Measurements from ENCODE around the gene EFNA3. TPM values are rescaled to one million over a fixed set of nuclear protein-coding genes. Genes with fewer than 3 reads are reported as not detected.

The EFNA3 gene
- total RNA-seq, 1 experiment from 2014 or later, result 20.4 TPM

DNA sequence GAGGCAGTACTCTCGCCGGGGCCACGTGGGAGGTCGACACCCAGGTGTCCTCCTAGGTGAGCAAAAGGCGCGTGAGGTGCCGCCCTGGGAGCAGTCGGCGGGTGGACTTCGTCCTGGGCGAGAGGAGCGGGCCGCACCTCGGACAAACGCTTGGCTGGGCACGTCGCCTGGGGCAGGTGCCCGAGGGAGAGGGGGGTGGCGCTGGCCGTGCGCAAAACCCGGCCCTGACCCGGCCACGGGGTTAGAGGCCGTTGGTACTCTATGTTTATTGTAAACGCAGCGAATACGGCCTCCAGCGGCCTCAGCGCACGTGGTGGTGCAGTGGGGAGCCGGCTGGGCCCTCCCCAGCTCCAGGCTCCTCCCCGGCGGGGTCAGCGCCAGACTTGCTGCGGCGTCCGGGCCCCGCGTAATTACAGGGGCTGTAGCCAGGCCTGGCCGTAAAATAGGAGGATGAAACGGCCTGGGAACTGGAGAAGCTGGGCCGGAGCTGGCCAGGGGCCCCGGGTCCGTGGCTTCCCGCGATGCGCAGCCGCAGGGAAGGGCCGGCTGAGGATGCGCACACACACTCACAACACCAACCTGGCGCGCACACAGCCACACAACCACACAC lies 47.4 kb downstream of the EFNA3 start (continued):
- TF ChIP-seq ZNF274 (IDR thresholded peaks at IDR 0.05; ENCODE audit: low read depth, low read length), result no peak
- TF ChIP-seq YY1 (IDR thresholded peaks at IDR 0.05; ENCODE audit: extremely low read depth, insufficient replicate concordance, low read depth, low read length), result no peak
- TF ChIP-seq, protein P1, sequence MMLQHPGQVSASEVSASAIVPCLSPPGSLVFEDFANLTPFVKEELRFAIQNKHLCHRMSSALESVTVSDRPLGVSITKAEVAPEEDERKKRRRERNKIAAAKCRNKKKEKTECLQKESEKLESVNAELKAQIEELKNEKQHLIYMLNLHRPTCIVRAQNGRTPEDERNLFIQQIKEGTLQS (IDR thresholded peaks at IDR 0.05), result no peak
- TF ChIP-seq, protein P2, sequence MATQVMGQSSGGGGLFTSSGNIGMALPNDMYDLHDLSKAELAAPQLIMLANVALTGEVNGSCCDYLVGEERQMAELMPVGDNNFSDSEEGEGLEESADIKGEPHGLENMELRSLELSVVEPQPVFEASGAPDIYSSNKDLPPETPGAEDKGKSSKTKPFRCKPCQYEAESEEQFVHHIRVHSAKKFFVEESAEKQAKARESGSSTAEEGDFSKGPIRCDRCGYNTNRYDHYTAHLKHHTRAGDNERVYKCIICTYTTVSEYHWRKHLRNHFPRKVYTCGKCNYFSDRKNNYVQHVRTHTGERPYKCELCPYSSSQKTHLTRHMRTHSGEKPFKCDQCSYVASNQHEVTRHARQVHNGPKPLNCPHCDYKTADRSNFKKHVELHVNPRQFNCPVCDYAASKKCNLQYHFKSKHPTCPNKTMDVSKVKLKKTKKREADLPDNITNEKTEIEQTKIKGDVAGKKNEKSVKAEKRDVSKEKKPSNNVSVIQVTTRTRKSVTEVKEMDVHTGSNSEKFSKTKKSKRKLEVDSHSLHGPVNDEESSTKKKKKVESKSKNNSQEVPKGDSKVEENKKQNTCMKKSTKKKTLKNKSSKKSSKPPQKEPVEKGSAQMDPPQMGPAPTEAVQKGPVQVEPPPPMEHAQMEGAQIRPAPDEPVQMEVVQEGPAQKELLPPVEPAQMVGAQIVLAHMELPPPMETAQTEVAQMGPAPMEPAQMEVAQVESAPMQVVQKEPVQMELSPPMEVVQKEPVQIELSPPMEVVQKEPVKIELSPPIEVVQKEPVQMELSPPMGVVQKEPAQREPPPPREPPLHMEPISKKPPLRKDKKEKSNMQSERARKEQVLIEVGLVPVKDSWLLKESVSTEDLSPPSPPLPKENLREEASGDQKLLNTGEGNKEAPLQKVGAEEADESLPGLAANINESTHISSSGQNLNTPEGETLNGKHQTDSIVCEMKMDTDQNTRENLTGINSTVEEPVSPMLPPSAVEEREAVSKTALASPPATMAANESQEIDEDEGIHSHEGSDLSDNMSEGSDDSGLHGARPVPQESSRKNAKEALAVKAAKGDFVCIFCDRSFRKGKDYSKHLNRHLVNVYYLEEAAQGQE (IDR thresholded peaks at IDR 0.05; ENCODE audit: low read depth), result no peak
- TF ChIP-seq, protein P3, sequence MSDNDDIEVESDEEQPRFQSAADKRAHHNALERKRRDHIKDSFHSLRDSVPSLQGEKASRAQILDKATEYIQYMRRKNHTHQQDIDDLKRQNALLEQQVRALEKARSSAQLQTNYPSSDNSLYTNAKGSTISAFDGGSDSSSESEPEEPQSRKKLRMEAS (IDR thresholded peaks at IDR 0.05), result no peak
- no peak for TF ChIP-seq JUND (IDR thresholded peaks at IDR 0.05)

DNA sequence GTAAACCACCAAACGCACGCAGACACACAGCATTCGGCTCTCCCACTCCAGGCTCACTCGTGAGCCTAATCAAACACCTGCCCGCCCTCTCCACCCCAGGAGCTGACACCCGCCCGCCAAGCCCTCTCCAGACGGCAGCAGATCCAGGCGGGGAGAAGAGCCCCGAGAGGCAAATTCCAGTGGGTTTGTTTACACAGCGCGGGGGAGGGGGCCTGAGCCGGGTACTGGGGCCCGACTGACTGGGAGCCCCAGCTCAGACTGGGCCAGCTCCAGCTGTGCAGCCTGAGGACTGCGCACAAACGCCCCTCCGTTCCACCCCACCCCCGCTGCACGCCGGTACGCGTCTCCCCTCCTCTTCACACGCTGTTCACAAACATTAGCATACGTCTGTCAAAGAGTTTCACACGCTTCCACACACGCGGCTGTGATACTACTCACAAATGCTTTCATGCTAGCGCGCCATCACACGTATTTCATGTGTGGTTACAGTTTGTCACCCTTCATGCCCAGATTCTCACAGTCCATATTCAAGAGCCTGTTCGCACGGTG lies 48.0 kb downstream of the EFNA3 start:
- peak overlapping the region; percentile 70 to 97 for H3K4me3 ChIP-seq (replicated peaks in 1 of 2; ENCODE audit: low read depth in 1 of 2, low read length in 2 of 2)
- TF ChIP-seq, protein P1 (IDR thresholded peaks at IDR 0.05), result no peak
- no peak for TF ChIP-seq SRF (IDR thresholded peaks at IDR 0.05; ENCODE audit: low read depth)
- TF ChIP-seq TCF7L2 (IDR thresholded peaks at IDR 0.05; ENCODE audit: borderline replicate concordance, extremely low read depth, insufficient read depth, insufficient read length), result peak; percentile 26
- no TSS peak for BruUV-seq (replicated peaks)
- H3K9ac ChIP-seq (ENCODE audit: low read length), result peak overlapping the region; percentile 91
- peaks cover 38% of the 10 kb centered on the region for H3K79me2 ChIP-seq (ENCODE audit: insufficient read depth, low read length)
- H4K20me1 ChIP-seq (ENCODE audit: insufficient read depth), result no peaks in the 10 kb centered on the region
- no peaks in the 10 kb centered on the region for H3K27me3 ChIP-seq (ENCODE audit: insufficient read depth, low read length)
- no peaks in the 10 kb centered on the region for H3K9me3 ChIP-seq (ENCODE audit: control insufficient read depth in 1 of 2, insufficient read depth in 1 of 2, low read depth in 1 of 2, low read length in 2 of 2)
- peaks cover 29 to 69% of the 10 kb centered on the region in 2 experiments for H3K4me1 ChIP-seq (ENCODE audit: control insufficient read depth in 1 of 2, insufficient read depth in 2 of 2, low read length in 2 of 2)
- ChIA-PET RAD21 (ENCODE audit: low non-redundant PET in 1 of 2, low total read pairs in 2 of 2, uncharacterized antibody in 2 of 2, unreplicated experiment in 2 of 2) (no interaction called here), CTCF (no interaction called here), POLR2A (no interaction called here)
- no peak overlapping the region; the same call in 1 of the 2 replicates for H3K27ac ChIP-seq (ENCODE audit: low read depth, low read length)
- ATAC-seq, result no peak
- H3K36me3 ChIP-seq (ENCODE audit: control insufficient read depth in 1 of 2, insufficient read depth in 2 of 2, low read length in 2 of 2), result peaks cover 3 to 8% of the 10 kb centered on the region in 2 experiments; a peak in 2 of 4 replicates
- peak overlapping the region; percentile 99 for H3K4me2 ChIP-seq (ENCODE audit: low read length)
- intact Hi-C loops (cut with micrococcal nuclease), result no loop called here
- no peaks in the 10 kb centered on the region for H3K9me2 ChIP-seq (ENCODE audit: insufficient read depth)
- no peak overlapping the region for H2AFZ ChIP-seq (ENCODE audit: low read depth, low read length, poor library complexity, severe bottlenecking)
- no peak for DNase-seq (ENCODE audit: low read depth, low spot score)

Data from HCT116 (cell line).